H1 (cell line): ENCODE measurements around the gene TFR2. TPM values are rescaled to one million over a fixed set of nuclear protein-coding genes. Genes with fewer than 3 reads are reported as not detected.

Source experiments
- NRF1 ChIP-seq: IDR thresholded peaks from 2 replicates; pipeline ENCODE4 v1.6.1; 2011; ENCODE audit warnings: mild to moderate bottlenecking, low read depth, low read length, improper control_type of control experiment
- polyA plus RNA-seq, 7 experiments: library from polyadenylated mRNA; depleted of rRNA in 3 of 7; stranded (reverse) in 5 of 7; unstranded in 2 of 7; fragments of >200 nt in 5 of 7; fragments of 200-250 nt in 2 of 7; gene quantifications; 1 replicate in 5 of 7; 2 replicates in 1 of 7; 4 replicates in 1 of 7; pipeline versions ENCODE4 v1.2.1 to v1.2.3, GENCODE V29; 2011 to 2013; ENCODE audit warnings: missing spikeins in 2 of 7, mixed read lengths in 2 of 7
- total RNA-seq: library from RNA; stranded (reverse); fragmentation: NEBNext Ultra II Directional; extraction: Animal tissue kit (Norgen Biotek cat#: 25700); gene quantifications from 2 replicates; pipeline ENCODE4 v1.2.1, GENCODE V29; 2021
- TF ChIP-seq, protein P1 (sequence below): fragments of 300-600 bp; sonication (generic); IDR thresholded peaks from 2 replicates; pipeline ENCODE4 v1.7.1; 2012; ENCODE audit warnings: low read length, moderate library complexity, mild to moderate bottlenecking, inconsistent platforms; ENCODE audit not compliant: insufficient replicate concordance
- TF ChIP-seq, protein P2 (sequence below): IDR thresholded peaks from 2 replicates; pipeline ENCODE4 v1.6.1; 2011; ENCODE audit warnings: low read length, improper control_type of control experiment
- TF ChIP-seq, protein P3 (sequence below): IDR thresholded peaks from 2 replicates; pipeline ENCODE4 v1.6.1; 2012; ENCODE audit warnings: inconsistent platforms
- TF ChIP-seq, protein P4 (sequence below), 3 experiments: IDR thresholded peaks; 1 replicate in 2 of 3; 2 replicates in 1 of 3; pipeline versions ENCODE4 v1.5.1 to v1.6.1; 2011; ENCODE audit warnings: low read length in 3 of 3, mild to moderate bottlenecking in 3 of 3, inconsistent platforms in 2 of 3, low read depth in 1 of 3, moderate library complexity in 1 of 3; ENCODE audit not compliant: insufficient read depth in 1 of 3; ENCODE audit errors: control extremely low read depth in 1 of 3

Gene TFR2
- total and polyA plus RNA-seq, 2 of the 8 experiments (the other 6 are each of a cell fraction or from before 2014, with no cell fraction given), result 4.6 to 5.7 TPM

DNA sequence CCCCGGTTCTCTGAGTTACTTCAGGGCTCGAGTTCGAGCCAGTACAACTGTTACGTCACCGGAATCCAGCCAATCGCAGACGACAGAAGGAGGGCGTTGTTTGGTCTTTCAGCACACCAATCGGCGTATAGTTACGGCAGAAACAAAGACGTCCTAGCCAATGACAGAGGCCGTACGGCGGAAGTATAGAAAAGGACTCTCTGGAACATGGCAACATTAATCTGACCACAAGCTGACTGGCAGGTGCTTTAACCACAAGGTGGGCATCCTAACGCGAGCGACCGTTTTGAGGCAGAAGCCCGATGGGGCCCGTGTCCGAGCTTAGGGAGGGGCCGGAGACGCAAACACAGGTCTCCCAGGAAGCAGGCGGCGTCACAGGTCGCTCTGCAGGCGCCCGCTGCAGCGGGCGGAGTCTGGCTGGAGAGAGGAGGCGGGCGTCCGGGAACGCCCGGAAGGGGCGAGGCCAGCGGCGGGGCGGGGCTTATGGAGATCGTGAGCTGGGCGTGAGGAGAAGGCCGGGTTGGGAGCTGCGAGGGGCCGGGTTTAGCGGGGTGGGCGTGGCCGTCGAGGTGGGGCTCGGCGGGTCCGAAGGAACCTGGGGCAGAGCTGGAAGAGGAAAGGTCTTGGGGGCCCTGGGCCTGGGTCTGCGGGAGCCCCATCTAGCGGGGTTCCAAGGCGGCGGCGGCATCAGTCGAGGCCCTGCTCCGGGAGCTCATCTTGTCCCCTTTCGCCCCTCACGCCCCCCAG, 29.2 kb downstream of the TFR2 start, which contains the start of gene MOSPD3 (continued):
- TF ChIP-seq, protein P1, sequence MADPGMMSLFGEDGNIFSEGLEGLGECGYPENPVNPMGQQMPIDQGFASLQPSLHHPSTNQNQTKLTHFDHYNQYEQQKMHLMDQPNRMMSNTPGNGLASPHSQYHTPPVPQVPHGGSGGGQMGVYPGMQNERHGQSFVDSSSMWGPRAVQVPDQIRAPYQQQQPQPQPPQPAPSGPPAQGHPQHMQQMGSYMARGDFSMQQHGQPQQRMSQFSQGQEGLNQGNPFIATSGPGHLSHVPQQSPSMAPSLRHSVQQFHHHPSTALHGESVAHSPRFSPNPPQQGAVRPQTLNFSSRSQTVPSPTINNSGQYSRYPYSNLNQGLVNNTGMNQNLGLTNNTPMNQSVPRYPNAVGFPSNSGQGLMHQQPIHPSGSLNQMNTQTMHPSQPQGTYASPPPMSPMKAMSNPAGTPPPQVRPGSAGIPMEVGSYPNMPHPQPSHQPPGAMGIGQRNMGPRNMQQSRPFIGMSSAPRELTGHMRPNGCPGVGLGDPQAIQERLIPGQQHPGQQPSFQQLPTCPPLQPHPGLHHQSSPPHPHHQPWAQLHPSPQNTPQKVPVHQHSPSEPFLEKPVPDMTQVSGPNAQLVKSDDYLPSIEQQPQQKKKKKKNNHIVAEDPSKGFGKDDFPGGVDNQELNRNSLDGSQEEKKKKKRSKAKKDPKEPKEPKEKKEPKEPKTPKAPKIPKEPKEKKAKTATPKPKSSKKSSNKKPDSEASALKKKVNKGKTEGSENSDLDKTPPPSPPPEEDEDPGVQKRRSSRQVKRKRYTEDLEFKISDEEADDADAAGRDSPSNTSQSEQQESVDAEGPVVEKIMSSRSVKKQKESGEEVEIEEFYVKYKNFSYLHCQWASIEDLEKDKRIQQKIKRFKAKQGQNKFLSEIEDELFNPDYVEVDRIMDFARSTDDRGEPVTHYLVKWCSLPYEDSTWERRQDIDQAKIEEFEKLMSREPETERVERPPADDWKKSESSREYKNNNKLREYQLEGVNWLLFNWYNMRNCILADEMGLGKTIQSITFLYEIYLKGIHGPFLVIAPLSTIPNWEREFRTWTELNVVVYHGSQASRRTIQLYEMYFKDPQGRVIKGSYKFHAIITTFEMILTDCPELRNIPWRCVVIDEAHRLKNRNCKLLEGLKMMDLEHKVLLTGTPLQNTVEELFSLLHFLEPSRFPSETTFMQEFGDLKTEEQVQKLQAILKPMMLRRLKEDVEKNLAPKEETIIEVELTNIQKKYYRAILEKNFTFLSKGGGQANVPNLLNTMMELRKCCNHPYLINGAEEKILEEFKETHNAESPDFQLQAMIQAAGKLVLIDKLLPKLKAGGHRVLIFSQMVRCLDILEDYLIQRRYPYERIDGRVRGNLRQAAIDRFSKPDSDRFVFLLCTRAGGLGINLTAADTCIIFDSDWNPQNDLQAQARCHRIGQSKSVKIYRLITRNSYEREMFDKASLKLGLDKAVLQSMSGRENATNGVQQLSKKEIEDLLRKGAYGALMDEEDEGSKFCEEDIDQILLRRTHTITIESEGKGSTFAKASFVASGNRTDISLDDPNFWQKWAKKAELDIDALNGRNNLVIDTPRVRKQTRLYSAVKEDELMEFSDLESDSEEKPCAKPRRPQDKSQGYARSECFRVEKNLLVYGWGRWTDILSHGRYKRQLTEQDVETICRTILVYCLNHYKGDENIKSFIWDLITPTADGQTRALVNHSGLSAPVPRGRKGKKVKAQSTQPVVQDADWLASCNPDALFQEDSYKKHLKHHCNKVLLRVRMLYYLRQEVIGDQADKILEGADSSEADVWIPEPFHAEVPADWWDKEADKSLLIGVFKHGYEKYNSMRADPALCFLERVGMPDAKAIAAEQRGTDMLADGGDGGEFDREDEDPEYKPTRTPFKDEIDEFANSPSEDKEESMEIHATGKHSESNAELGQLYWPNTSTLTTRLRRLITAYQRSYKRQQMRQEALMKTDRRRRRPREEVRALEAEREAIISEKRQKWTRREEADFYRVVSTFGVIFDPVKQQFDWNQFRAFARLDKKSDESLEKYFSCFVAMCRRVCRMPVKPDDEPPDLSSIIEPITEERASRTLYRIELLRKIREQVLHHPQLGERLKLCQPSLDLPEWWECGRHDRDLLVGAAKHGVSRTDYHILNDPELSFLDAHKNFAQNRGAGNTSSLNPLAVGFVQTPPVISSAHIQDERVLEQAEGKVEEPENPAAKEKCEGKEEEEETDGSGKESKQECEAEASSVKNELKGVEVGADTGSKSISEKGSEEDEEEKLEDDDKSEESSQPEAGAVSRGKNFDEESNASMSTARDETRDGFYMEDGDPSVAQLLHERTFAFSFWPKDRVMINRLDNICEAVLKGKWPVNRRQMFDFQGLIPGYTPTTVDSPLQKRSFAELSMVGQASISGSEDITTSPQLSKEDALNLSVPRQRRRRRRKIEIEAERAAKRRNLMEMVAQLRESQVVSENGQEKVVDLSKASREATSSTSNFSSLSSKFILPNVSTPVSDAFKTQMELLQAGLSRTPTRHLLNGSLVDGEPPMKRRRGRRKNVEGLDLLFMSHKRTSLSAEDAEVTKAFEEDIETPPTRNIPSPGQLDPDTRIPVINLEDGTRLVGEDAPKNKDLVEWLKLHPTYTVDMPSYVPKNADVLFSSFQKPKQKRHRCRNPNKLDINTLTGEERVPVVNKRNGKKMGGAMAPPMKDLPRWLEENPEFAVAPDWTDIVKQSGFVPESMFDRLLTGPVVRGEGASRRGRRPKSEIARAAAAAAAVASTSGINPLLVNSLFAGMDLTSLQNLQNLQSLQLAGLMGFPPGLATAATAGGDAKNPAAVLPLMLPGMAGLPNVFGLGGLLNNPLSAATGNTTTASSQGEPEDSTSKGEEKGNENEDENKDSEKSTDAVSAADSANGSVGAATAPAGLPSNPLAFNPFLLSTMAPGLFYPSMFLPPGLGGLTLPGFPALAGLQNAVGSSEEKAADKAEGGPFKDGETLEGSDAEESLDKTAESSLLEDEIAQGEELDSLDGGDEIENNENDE, result no peak
- TF ChIP-seq, protein P2, sequence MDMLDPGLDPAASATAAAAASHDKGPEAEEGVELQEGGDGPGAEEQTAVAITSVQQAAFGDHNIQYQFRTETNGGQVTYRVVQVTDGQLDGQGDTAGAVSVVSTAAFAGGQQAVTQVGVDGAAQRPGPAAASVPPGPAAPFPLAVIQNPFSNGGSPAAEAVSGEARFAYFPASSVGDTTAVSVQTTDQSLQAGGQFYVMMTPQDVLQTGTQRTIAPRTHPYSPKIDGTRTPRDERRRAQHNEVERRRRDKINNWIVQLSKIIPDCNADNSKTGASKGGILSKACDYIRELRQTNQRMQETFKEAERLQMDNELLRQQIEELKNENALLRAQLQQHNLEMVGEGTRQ, result no peak
- TF ChIP-seq, protein P3, sequence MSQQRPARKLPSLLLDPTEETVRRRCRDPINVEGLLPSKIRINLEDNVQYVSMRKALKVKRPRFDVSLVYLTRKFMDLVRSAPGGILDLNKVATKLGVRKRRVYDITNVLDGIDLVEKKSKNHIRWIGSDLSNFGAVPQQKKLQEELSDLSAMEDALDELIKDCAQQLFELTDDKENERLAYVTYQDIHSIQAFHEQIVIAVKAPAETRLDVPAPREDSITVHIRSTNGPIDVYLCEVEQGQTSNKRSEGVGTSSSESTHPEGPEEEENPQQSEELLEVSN, result no peak
- no peak for TF ChIP-seq NRF1
- TF ChIP-seq, protein P4, sequence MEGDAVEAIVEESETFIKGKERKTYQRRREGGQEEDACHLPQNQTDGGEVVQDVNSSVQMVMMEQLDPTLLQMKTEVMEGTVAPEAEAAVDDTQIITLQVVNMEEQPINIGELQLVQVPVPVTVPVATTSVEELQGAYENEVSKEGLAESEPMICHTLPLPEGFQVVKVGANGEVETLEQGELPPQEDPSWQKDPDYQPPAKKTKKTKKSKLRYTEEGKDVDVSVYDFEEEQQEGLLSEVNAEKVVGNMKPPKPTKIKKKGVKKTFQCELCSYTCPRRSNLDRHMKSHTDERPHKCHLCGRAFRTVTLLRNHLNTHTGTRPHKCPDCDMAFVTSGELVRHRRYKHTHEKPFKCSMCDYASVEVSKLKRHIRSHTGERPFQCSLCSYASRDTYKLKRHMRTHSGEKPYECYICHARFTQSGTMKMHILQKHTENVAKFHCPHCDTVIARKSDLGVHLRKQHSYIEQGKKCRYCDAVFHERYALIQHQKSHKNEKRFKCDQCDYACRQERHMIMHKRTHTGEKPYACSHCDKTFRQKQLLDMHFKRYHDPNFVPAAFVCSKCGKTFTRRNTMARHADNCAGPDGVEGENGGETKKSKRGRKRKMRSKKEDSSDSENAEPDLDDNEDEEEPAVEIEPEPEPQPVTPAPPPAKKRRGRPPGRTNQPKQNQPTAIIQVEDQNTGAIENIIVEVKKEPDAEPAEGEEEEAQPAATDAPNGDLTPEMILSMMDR (IDR thresholded peaks at IDR 0.05; ENCODE audit: control extremely low read depth in 1 of 3, insufficient read depth in 1 of 3, low read depth in 1 of 3, low read length in 3 of 3), result no peak
